ENCODE results near the gene CASKIN2.

- no peak for TF ChIP-seq POLR2A (IDR thresholded peaks at IDR 0.05)
- no peak for TF ChIP-seq CTCF (IDR thresholded peaks at IDR 0.05)
- TF ChIP-seq EP300 (IDR thresholded peaks at IDR 0.05): no peak
Observed at GRCh38 chr17:75503337-75503950, 11.9 kb downstream of the CASKIN2 start.

All from upper lobe of left lung (tissue), 4 donors.